Small intestine (tissue), 7 donors: ENCODE data around the gene NIM1K. TPM values are rescaled to one million over a fixed set of nuclear protein-coding genes. Genes with fewer than 3 reads are reported as not detected.

Source experiments
- DNase-seq, 2 donors: peaks; one replicate each; pipeline versions ENCODE4 v3.0.0 to v3.0.0-alpha.2; 2013
- FAIRE-seq: peaks from 2 replicates; lab custom pipeline; 2012; peaks lifted over from hg19 to GRCh38; lab: Jason Lieb, UNC
- H3K27ac ChIP-seq, 3 donors: one replicate each; pipeline ENCODE4 v1.5.1; 2013; ENCODE audit warnings: low read length in 2 of 3, mild to moderate bottlenecking in 2 of 3, control low read depth in 1 of 3, inconsistent platforms in 1 of 3, low read depth in 1 of 3, moderate library complexity in 1 of 3
- H3K27me3 ChIP-seq, 3 donors: one replicate each; pipeline ENCODE4 v1.6.1; 2013; ENCODE audit warnings: low read length in 3 of 3, inconsistent platforms in 1 of 3; ENCODE audit not compliant: control insufficient read depth in 3 of 3, insufficient read depth in 3 of 3
- H3K36me3 ChIP-seq, 3 donors: one replicate each; pipeline ENCODE4 v1.6.1; 2013; ENCODE audit warnings: low read length in 3 of 3, inconsistent platforms in 1 of 3, low read depth in 1 of 3, mild to moderate bottlenecking in 1 of 3, moderate library complexity in 1 of 3; ENCODE audit not compliant: control insufficient read depth in 3 of 3, insufficient read depth in 2 of 3
- H3K4me1 ChIP-seq, 3 donors: one replicate each; pipeline ENCODE4 v1.6.1; 2013; ENCODE audit warnings: low read length in 2 of 3, inconsistent platforms in 1 of 3, low read depth in 1 of 3, mild to moderate bottlenecking in 1 of 3, moderate library complexity in 1 of 3; ENCODE audit not compliant: control insufficient read depth in 3 of 3, insufficient read depth in 2 of 3
- H3K4me3 ChIP-seq, 3 donors: one replicate each; pipeline ENCODE4 v1.5.1; 2013; ENCODE audit warnings: low read length in 3 of 3, control low read depth in 1 of 3, inconsistent platforms in 1 of 3, low read depth in 1 of 3, mild to moderate bottlenecking in 1 of 3, moderate library complexity in 1 of 3
- H3K9me3 ChIP-seq, 2 donors: one replicate each; pipeline ENCODE4 v1.6.1; 2013; ENCODE audit warnings: low read depth in 1 of 2, low read length in 1 of 2; ENCODE audit not compliant: control insufficient read depth in 2 of 2, insufficient read depth in 1 of 2
- WGBS, 3 donors: extraction: QIAGEN DNeasy Blood & Tissue Kit; methylation state at CpG; one replicate each; pipeline ENCODE4 v1.1.7; 2013; 5-methylcytosine and 5-hydroxymethylcytosine counted together
- polyA plus RNA-seq, 4 donors: library from polyadenylated mRNA; stranded (reverse) in 3 of 4; unstranded in 1 of 4; fragments of 200-250 nt in 3 of 4; fragments of 120-200 nt in 1 of 4; gene quantifications; one replicate each; pipeline versions ENCODE4 v1.2.1 to v1.2.3, GENCODE V29; 2013
- donor health status: healthy with polysubstance abuse.
- donor health status: control.
- donor health status: control.
- donor health status: Bipolar disorder and iron deficiency.
- donor health status: healthy.

Gene NIM1K
- polyA plus RNA-seq, 4 donors = 0.12 to 0.42 TPM; not detected in 2

- Histone ChIP-seq H3K27ac (no peak overlapping the region), H3K27me3 (no peaks in the 10 kb centered on the region), H3K4me3 (no peak overlapping the region), H3K4me1 (no peaks in the 10 kb centered on the region), H3K36me3 (peaks cover 4 to 9% (median 9%) of the 10 kb centered on the region in 3 donors), H3K9me3 (no peaks in the 10 kb centered on the region)
- DNase-seq = no peak
- no peak for FAIRE-seq
Observed at GRCh38 chr5:43286623-43287022, 94.6 kb downstream of the NIM1K start.

DNA sequence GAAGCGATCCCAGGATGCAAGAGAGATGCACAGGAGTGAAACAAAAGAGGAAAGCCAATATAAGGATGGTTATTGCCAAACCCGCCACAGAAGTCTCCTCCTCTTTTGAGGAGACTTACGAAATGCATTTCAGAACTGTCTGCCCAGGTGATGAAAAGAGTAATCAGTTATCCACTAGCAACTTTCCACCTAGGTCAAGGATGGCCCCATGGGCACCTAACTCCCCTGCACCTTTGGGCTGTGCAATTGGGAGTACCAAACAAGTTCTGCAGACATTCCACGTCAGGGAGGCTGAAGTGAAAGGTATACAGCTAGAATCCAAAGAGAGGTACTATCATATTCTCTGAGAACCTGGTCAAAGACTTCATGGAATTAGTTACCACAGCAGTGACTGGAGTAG lies 95.5 kb downstream of the NIM1K start:
- FAIRE-seq (no peak), DNase-seq (no peak)
- peaks cover 8 to 12% (median 9%) of the 10 kb centered on the region in 3 donors for H3K36me3 ChIP-seq
- H3K9me3 ChIP-seq = no peaks in the 10 kb centered on the region
- no peak overlapping the region for H3K4me3 ChIP-seq
- H3K4me1 ChIP-seq = no peaks in the 10 kb centered on the region
- no peak overlapping the region for H3K27ac ChIP-seq
- no peaks in the 10 kb centered on the region for H3K27me3 ChIP-seq
- 97 to 98% (median 98%) methylated on average over 4 of the region's 4 CpGs for WGBS, 3 donors

DNA sequence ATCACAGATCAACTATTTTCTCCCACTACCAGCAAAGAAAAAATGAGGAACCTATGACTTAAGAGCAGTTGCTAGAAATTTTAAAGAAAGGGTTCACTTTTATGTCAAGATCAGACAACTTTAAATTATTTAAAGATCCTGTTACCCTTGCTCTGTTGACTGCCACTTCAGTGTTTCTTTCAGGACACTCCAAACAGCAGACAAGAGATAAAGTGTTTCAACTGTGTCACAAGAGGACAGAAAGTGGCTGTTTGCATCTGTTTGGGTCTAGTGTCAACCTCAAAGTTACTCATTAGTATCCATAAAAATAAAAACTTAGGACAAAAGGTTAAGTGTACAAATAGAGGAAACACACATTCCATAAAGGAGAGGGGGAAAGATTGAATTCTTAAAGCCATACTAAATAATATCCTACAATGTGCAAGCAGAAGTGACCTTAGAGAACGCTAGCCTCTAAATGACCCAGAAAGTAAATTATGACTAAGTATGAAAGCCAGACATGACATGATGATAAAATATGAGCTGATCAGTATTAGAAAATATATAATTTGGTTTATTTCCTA lies 96.3 kb downstream of the NIM1K start:
- H3K36me3 ChIP-seq = peaks cover 9 to 12% (median 10%) of the 10 kb centered on the region in 3 donors
- no peak for FAIRE-seq

GRCh38 chr5:43290726-43291125 lies 98.7 kb downstream of the NIM1K start:
- Histone ChIP-seq H3K27me3 (no peaks in the 10 kb centered on the region), H3K4me1 (no peaks in the 10 kb centered on the region), H3K4me3 (no peak overlapping the region), H3K9me3 (no peaks in the 10 kb centered on the region), H3K36me3 (peaks cover 9 to 17% (median 17%) of the 10 kb centered on the region in 3 donors), H3K27ac (no peak overlapping the region)
- 70 to 86% (median 72%) methylated on average over 2 of the region's 2 CpGs for WGBS, 3 donors
- no peak for DNase-seq
- FAIRE-seq = no peak

More for the DNA sequence above, 96.3 kb downstream of the NIM1K start:
- no peak for DNase-seq
- H3K27ac ChIP-seq = no peak overlapping the region
- WGBS, 3 donors = 83 to 92% (median 89%) methylated on average over 1 of the region's 1 CpG
- H3K4me3 ChIP-seq = no peak overlapping the region
- H3K9me3 ChIP-seq = no peaks in the 10 kb centered on the region
- H3K4me1 ChIP-seq = no peaks in the 10 kb centered on the region
- H3K27me3 ChIP-seq = no peaks in the 10 kb centered on the region

- no peak for DNase-seq
- no peaks in the 10 kb centered on the region for H3K9me3 ChIP-seq
- H3K4me1 ChIP-seq = no peaks in the 10 kb centered on the region
- no peaks in the 10 kb centered on the region for H3K27me3 ChIP-seq
- H3K36me3 ChIP-seq = peaks cover 9 to 18% (median 17%) of the 10 kb centered on the region in 3 donors
- no peak overlapping the region for H3K4me3 ChIP-seq
- no peak overlapping the region for H3K27ac ChIP-seq
- FAIRE-seq = no peak
Observed at GRCh38 chr5:43294226-43294625, 102.2 kb downstream of the NIM1K start.

DNA sequence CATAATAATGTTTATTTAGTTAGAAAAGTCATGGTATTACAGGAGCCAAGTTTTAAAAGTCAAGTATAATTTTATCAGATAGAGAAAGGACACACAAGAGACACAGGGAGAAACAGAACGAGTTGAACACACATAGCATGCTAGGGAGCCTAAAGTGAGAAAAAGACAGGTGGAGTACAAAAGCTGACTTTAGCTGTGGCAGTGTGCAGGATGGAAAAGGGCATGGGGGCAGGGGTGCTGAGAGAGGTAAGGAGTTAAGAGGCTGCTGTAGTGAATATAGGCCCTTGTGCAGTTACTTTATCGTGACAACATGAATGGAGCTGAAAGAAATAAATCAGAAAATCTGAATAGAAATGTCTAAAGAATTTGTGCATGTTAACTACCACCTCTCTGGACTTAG lies 103.2 kb downstream of the NIM1K start:
- Histone ChIP-seq H3K36me3 (peaks cover 9 to 23% (median 20%) of the 10 kb centered on the region in 3 donors), H3K27ac (no peak overlapping the region), H3K4me1 (no peaks in the 10 kb centered on the region), H3K4me3 (no peak overlapping the region), H3K27me3 (no peaks in the 10 kb centered on the region), H3K9me3 (no peaks in the 10 kb centered on the region)
- FAIRE-seq (no peak), DNase-seq (no peak)
- WGBS, 3 donors = 85 to 90% (median 90%) methylated on average over 2 of the region's 2 CpGs

- Histone ChIP-seq H3K27me3 (no peaks in the 10 kb centered on the region), H3K4me3 (no peak overlapping the region), H3K27ac (no peak overlapping the region), H3K4me1 (no peaks in the 10 kb centered on the region), H3K36me3 (peaks cover 3 to 26% (median 17%) of the 10 kb centered on the region in 3 donors), H3K9me3 (no peaks in the 10 kb centered on the region)
- FAIRE-seq = no peak
- DNase-seq = no peak
- 84 to 92% (median 90%) methylated on average over 2 of the region's 2 CpGs for WGBS, 3 donors
Observed at GRCh38 chr5:43296835-43297234, 104.8 kb downstream of the NIM1K start.

GRCh38 chr5:43298443-43298842 lies 106.4 kb downstream of the NIM1K start:
- WGBS, 3 donors = 93 to 94% (median 93%) methylated on average over 5 of the region's 5 CpGs
- peaks cover 0 to 9% (median 0%) of the 10 kb centered on the region in 3 donors for H3K4me1 ChIP-seq
- H3K27me3 ChIP-seq = no peaks in the 10 kb centered on the region
- no peak overlapping the region for H3K4me3 ChIP-seq
- no peaks in the 10 kb centered on the region for H3K9me3 ChIP-seq
- no peak for FAIRE-seq
- no peak overlapping the region for H3K27ac ChIP-seq
- peaks cover 3 to 23% (median 21%) of the 10 kb centered on the region in 3 donors for H3K36me3 ChIP-seq
- no peak for DNase-seq

- H3K4me1 ChIP-seq = peaks cover 0 to 9% (median 0%) of the 10 kb centered on the region in 3 donors
- H3K9me3 ChIP-seq = no peaks in the 10 kb centered on the region
- peaks cover 3 to 21% (median 19%) of the 10 kb centered on the region in 3 donors for H3K36me3 ChIP-seq
- DNase-seq = no peak
- no peaks in the 10 kb centered on the region for H3K27me3 ChIP-seq
- no peak for FAIRE-seq
- WGBS, 3 donors = 92 to 97% (median 93%) methylated on average over 1 of the region's 1 CpG
- H3K27ac ChIP-seq = no peak overlapping the region
- H3K4me3 ChIP-seq = no peak overlapping the region
Observed at GRCh38 chr5:43300112-43300511, 108.1 kb downstream of the NIM1K start.
